ENCODE results near the gene MYCL.
"Not testable (repeated sequence)": the region's sequence is repeated elsewhere in the genome, so short reads cannot be mapped to it uniquely, and the experiment has no call there.

MYCL gene

DNA sequence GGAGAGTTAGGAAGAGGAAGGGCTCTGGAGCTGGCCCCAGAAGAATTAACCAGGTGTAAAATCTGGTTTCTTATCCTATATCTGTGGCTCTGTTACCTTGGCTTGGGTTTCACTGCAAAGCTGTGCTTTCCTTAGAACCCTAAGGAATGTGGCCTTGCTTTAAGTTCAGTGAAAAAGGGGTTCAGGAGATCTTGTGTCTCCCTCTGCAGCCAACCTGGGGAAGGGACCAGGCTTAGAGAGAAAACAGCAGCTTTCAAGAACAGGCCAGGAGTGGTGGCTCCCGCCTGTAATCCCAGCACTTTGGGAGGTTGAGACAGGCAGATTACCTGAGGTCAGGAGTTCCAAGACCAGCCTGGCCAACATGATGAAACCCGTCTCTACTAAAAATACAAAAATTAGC, 16.1 kb upstream of the MYCL start:
- peak in 1 of 2 experiments; percentile 47 for DNase-seq

- DNase-seq, result no peak
These were observed 13.9 kb upstream of the MYCL start for GRCh38 chr1:39915499-39916129.

DNA sequence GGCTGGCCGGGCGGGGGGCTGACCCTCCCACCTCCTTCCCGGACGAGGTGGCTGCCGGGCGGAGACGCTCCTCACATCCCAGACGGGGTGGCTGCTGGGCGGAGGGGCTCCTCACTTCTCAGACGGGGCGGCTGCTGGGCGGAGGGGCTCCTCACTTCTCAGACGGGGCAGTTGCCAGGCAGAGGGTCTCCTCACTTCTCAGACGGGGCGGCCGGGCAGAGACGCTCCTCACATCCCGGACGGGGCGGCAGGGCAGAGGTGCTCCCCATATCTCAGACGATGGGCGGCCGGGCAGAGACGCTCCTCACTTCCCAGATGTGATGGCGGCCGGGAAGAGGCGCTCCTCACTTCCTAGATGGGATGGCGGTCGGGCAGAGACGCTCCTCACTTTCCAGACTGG, 11.4 kb upstream of the MYCL start:
- DNase-seq, result not testable (repeated sequence)

- DNase-seq, result no peak
These were observed 8.5 kb upstream of the MYCL start for GRCh38 chr1:39910263-39910662.

DNA sequence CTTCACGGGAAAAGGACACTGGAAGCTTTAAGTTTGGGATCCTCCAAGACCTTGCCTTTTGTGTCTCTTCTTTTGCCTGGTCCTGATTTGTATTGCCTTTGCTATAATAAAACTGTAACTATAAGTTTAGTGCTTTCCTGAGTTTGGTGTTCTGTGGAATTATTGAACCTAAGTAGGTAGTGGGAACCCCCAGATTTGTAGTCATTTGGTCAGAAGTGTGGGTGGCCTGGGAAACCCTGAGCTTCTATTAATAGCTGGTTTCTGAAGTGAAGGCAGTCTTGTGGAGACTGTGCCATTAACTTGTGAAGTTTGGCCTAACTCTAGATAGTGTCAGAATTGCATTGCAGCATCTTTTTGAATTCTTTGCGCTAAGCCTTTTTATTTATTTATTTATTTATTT, 6.8 kb upstream of the MYCL start:
- DNase-seq, result no peak

GRCh38 chr1:39907528-39908453, 6.1 kb upstream of the MYCL start:
- no peak for DNase-seq

GRCh38 chr1:39905172-39905571, 3.5 kb upstream of the MYCL start:
- DNase-seq, result no peak

DNA sequence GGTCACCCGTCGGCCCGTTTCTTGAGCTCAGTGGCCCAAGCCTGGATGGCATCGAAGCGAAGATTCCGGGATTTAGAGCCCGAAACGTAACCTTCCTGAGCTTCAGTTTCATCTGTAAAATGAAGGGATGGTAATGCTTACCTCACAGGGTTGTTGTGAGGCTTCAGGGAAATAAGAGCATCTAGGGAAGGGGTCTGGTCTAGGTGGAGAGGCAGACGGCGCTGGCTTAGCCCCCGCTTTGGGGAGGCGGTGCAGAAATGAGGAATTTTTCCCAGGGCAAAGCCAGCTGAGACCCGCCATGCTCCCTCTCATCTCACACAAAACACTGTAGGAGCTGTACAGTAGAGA, 717 bp upstream of the MYCL start:
- no peak for DNase-seq

GRCh38 chr1:39901464-39901713, 328 bp downstream of the MYCL start:
- peak in 1 of 2 experiments; percentile 71 for DNase-seq

GRCh38 chr1:39900662-39901463, 854 bp downstream of the MYCL start:
- DNase-seq, result peak in 1 of 2 experiments; percentile 24

GRCh38 chr1:39899611-39900538, 1.8 kb downstream of the MYCL start:
- DNase-seq, result no peak

DNA sequence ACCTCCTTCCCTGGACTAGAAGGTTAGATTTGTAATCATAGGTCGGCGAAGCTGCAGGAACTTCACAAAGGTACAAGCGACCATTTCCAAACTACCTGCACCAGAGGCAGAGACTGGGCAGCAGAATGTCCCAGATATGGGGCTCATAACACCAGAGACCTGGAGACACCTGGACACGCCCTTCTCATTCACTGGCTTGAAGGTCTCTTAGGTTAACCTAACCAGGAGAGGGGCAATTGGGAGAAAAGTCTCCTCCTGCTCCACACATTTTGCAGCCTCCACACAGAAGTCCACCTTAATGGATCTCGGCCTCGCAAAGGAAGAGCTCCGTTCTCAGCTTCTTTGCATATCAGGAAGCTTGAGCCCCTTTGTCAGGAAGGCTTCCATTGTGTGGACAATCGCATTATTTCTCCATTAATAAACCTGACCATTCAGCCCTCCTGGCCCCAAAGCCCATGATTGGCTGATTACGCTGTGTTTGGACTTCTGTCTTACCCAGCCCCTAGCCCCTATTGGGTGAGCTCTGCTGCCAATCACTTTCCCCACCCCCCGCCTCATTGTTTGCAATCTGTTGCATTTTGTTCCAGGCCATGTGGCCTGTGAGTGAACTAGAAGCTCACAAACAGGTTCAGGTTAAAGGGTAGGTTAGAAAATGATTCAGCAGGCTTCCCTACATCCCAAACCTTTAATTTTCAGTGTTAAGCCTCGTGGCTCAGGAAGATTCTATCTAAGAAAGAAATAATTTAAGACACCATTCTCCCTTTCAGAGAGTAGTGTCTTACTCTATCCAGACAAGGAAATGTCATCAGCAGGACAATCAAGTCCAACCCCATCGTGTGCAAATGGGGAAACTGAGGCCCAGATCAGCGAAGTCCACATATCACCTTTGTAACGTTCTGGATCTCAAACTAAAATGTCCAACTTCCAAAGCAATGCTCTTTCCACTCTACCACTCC, 2.8 kb downstream of the MYCL start:
- peak; percentile 44 to 86 for DNase-seq

DNA sequence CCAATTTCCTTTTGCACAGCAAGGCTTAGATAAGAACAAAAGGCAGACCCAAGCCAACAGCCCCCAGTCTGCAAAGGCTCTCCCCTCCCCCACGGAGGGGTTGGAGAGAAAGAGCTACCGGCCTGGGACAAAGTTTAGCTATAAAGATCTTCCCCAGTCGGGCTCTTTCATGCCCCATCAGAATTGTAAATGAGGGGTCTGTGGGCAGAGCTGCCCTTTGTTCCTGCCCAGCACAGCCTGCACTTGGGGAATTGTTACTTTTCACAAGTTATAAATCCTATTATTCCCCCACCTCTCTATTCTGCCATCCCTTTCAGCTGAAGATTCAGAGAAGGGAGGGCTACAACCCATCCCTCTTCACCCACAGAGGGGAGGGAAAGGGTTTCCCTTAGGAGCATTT, 3.5 kb downstream of the MYCL start:
- no peak for DNase-seq

DNA sequence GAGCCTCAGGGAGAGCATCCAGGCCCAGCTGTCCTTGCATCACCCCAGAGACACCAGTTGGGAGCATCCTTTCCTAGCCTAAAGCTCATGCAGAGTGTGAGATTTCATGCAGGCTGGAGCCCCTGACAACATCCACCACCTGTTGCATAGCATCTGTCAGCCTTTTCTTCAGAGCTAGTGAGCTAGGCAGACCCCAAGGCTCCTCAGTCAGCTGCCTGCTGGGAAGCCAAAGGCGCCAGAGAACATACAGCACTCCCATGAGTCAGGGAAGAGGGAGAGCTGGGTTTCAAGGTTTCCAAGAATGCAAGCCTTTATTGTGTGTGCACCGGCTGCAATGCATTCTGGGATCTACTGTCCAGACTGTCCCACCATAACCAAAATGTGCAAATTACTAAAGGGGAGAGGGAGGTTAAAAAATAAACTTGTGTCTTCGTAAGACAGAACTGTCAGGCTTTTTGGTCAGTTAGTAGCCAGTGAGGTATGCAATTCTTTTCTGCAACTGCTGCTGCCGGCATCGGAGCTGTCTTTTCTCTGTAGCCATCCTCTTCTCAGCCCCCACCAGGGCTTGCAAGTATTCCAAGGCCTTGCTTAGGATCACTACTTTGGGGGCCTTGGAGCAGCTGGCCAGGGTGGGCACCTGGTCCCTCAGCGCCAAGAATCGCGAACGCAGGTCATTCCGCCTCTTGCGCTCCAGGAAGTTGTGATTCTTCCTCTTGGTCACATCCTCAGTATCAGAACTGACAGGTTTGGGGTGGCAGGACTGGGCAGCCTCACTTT, 4.6 kb downstream of the MYCL start:
- DNase-seq, result peak; percentile 92 to 98

DNA sequence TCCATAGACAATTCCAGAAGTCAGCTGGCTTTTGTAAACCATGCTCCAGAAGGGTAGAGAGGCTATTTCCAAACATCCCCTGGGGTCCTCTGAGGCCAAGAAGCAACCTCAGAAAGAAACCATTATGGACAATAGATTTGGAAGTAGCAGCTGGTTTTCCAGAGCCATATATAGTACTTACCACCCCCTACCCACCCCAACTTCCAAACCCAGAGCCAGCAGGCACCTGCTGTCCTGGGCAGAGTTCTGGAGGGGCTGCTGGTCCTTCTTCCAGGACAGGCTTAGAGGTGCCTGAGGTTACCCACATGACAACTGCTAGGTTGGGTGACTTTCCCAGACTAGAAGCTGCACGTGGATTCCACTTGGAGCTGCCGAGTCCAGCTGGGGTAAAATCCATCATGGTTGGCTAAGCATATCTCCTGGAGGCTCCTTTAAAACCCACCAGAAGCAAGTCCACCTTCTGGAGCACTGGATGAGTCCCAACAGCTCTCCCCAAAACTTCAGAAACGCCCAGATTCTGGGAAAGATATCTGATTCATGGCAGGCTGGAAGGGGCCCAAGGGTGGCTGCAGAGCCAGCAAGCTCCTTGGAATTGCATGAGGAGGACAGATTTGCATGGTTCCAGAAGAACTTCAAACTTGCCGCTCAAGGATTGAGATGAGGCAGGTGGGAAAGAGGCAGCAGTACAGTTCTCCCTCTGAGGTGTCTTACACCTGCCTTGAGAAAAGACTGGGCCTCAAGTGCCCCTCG, 5.8 kb downstream of the MYCL start:
- DNase-seq, result no peak

DNA sequence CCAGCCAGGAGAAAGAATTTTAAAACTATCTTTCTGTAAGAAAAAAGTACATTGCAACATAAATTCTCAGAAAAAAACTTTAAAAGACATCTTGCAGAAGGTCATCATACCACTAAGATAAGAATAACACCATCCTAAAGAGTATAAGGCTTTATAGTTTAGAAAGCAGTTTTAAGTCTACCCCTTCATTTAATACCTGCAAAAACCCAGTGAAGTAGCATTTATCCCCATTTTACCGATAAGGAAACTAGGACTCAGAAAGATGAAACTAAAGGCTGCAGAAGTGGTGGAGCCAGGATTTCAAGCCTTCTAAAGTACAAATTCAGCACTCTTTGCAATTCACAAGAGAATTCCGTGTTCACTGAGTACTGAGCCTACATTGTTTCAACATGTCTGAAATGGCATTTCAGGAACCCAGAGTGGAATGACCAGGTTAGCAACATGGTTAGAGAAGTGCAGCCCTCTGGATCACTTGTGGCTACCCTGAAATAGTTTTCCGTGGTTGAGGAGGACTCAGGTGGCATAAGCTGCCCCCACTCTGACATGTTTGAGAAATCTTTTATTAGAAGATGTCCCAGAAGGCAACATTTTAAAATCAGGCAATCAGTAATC, 6.7 kb downstream of the MYCL start:
- DNase-seq, result no peak

GRCh38 chr1:39892601-39893595, 8.8 kb downstream of the MYCL start:
- no peak for DNase-seq

- no peak for DNase-seq
These were observed 10.8 kb downstream of the MYCL start for GRCh38 chr1:39890880-39891279.
